ENCODE results near the gene PLXDC1.

DNA sequence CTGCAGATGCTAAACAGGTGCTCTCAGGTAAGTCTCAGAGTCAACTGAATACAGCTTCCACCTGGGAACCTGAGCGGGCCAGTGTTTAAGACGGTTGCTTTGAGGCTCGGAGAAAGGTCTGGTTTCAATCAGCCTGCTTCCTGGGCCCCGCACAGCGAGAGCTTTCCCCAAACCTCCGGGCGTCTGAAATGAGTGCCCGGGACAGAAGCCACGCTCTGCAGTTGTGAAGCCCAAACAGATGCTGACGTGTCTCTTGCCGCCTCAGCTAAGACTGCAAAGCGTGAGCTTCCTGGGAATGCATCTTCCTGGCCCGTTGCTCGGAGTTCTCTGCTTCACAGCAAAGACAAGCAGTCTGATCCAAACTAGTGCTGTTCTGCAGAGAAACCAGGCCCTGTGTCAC lies 36.7 kb downstream of the PLXDC1 start:
- TF ChIP-seq, protein P1, sequence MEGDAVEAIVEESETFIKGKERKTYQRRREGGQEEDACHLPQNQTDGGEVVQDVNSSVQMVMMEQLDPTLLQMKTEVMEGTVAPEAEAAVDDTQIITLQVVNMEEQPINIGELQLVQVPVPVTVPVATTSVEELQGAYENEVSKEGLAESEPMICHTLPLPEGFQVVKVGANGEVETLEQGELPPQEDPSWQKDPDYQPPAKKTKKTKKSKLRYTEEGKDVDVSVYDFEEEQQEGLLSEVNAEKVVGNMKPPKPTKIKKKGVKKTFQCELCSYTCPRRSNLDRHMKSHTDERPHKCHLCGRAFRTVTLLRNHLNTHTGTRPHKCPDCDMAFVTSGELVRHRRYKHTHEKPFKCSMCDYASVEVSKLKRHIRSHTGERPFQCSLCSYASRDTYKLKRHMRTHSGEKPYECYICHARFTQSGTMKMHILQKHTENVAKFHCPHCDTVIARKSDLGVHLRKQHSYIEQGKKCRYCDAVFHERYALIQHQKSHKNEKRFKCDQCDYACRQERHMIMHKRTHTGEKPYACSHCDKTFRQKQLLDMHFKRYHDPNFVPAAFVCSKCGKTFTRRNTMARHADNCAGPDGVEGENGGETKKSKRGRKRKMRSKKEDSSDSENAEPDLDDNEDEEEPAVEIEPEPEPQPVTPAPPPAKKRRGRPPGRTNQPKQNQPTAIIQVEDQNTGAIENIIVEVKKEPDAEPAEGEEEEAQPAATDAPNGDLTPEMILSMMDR (IDR thresholded peaks at IDR 0.05 in 4 of 5, conservative IDR thresholded peaks at IDR 0.05 in 1 of 5) = no peak
- no peak for TF ChIP-seq POLR2A (IDR thresholded peaks at IDR 0.05)

All from gastrocnemius medialis (tissue), 4 donors.